Urinary bladder (tissue), 4 donors: Measurements from ENCODE around the gene GBP2. TPM values are rescaled to one million over a fixed set of nuclear protein-coding genes. Genes with fewer than 3 reads are reported as not detected.
A peak's percentile ranks its signal among the peaks of the same experiment; 100 is the strongest.
"Not testable (repeated sequence)": the region's sequence is repeated elsewhere in the genome, so short reads cannot be mapped to it uniquely, and the experiment has no call there.

ENCODE experiments used
- DNase-seq: peaks from one replicate; pipeline ENCODE4 v3.0.0-alpha.2; 2015; ENCODE audit errors: extremely low spot score
- H3K27ac ChIP-seq: one replicate; pipeline ENCODE4 v1.5.1; 2013; ENCODE audit warnings: low read depth, mild to moderate bottlenecking, moderate library complexity
- H3K36me3 ChIP-seq: one replicate; pipeline ENCODE4 v1.6.1; 2013; ENCODE audit warnings: mild to moderate bottlenecking, moderate library complexity; ENCODE audit not compliant: insufficient read depth
- H3K4me1 ChIP-seq: one replicate; pipeline ENCODE4 v1.6.1; 2013; ENCODE audit warnings: mild to moderate bottlenecking, moderate library complexity; ENCODE audit not compliant: insufficient read depth
- H3K4me3 ChIP-seq: one replicate; pipeline ENCODE4 v1.5.1; 2013; ENCODE audit warnings: low read depth, low read length
- WGBS: extraction: QIAGEN DNeasy Blood & Tissue Kit; methylation state at CpG from one replicate; pipeline ENCODE4 v1.1.7; 2013; 5-methylcytosine and 5-hydroxymethylcytosine counted together
- polyA plus RNA-seq: library from polyadenylated mRNA; stranded (reverse); fragments of 200-250 nt; gene quantifications from one replicate; pipeline ENCODE4 v1.2.3, GENCODE V29; 2013
- total RNA-seq: library from RNA; depleted of rRNA; stranded (reverse); fragments of >200 nt; gene quantifications from one replicate; pipeline ENCODE4 v1.2.3, GENCODE V29; 2014
- donor health status: healthy with polysubstance abuse.
- donor health status: healthy.

Gene GBP2
- total and polyA plus RNA-seq, 2 donors, result 49.8 to 153 TPM

DNA sequence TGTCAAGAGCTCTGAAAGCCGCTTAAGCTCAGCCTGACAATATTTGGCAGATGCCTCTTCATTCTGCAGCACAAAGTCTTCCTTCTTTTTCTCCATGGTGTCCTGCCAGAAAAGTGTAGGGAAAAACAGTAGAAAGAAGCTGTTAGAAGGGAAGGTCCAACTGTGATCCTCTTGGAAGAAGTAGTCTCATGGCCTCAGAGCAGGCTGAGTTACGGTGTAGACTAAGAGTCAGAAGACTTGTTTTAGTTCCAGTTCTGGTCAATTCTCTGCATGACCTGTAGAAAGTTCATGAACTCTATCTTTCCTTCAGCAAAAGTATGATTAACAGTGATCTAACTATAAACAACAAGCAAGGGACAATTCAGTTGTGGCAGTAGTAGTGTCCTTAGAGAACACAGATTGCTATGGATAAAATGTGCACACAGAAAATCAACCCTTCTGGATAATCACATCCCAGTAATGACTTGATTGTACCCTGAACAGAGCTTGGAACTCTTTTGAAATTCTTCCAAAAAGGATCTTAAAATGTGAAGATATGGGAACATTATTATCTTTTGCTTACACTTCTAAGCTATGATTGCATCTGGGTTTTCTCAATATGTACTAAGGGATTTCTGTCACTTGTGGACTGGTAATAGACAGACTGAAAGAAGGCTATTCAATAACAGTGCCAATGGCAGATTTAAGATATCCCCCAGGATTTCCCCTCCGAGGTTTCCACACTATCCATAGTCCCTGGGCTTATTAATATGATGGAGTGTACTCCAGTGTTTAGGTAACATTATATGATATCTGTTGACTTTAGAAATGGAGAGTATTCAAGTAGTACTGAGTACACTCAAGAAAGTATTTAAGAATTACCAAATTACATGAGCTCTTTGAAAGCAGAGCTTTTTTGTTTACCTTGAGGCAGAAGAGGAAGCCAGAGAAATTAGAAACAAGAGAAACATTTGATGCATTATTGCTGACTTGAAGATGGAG is 22.1 kb upstream of the GBP2 start:
- DNase-seq, result no peak
- H3K4me3 ChIP-seq, result no peak overlapping the region
- WGBS, result 34% methylated on average over 3 of the region's 3 CpGs
- no peak overlapping the region for H3K27ac ChIP-seq
- H3K4me1 ChIP-seq, result no peaks in the 10 kb centered on the region
- no peaks in the 10 kb centered on the region for H3K36me3 ChIP-seq

DNA sequence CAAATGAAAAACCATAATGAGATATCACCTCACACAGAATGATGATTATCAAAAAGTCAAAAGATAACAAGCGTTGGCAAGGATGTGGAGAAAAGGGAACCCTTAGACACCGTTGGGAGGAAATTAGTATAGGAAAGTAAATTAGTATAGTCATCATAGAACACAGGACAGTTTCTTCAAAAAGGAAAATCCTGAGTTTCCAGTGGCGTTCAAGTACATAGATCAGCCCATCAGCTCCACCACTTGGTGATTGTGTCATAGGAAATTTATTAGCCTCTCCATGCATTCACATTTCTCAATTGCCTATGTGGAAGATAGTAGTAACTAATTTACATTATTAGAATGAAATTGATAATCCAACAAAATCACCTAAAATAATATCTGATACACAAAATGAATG is 20.8 kb upstream of the GBP2 start:
- Histone ChIP-seq H3K36me3 (no peaks in the 10 kb centered on the region), H3K4me3 (no peak overlapping the region), H3K4me1 (no peaks in the 10 kb centered on the region), H3K27ac (no peak overlapping the region)
- DNase-seq, result no peak
- 87% methylated on average over 3 of the region's 3 CpGs for WGBS

DNA sequence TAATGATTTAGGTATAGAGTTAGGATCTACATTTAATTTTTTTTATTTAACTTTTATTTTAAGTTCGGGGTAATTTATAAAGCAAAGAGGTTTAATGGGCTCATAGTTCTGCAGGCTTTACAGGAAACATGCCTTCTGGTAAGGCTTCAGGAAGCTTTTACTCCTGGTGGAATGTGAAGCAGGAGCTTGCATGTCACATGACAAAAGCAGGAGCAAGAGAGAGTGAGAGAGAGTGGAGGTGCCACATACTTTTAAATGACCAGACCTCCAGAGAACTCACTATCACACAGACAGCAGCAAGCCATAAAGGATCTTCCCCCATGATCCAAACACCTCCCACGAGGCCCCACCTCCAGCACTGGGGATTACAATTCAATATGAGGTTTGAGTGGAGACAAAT is 17.6 kb upstream of the GBP2 start:
- H3K36me3 ChIP-seq, result no peaks in the 10 kb centered on the region
- WGBS, result 86% methylated on average over 2 of the region's 2 CpGs
- no peak for DNase-seq
- H3K4me3 ChIP-seq, result no peak overlapping the region
- H3K27ac ChIP-seq, result no peak overlapping the region
- no peaks in the 10 kb centered on the region for H3K4me1 ChIP-seq

DNA sequence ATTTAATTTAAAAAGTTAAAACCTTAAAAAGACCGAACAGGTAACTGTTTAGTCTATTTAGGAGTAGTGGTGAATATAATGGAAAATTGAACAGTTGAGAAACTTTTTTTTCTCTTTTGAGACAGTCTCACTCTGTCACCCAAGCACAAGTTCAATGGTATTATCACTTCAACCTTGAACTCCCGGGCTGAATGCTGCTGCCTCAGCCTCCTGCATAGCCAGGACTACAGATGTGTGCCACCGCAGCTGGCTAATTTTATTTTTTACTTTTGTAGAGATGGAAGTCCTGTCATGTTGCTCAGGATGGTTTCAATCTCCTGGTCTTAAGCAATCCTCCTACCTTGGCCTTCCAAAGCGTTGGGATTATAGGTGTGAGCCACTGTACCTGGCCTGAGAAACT is 16.2 kb upstream of the GBP2 start:
- 92% methylated on average over 4 of the region's 4 CpGs for WGBS
- Histone ChIP-seq H3K4me1 (no peaks in the 10 kb centered on the region), H3K27ac (no peak overlapping the region), H3K36me3 (no peaks in the 10 kb centered on the region), H3K4me3 (no peak overlapping the region)
- no peak for DNase-seq

DNA sequence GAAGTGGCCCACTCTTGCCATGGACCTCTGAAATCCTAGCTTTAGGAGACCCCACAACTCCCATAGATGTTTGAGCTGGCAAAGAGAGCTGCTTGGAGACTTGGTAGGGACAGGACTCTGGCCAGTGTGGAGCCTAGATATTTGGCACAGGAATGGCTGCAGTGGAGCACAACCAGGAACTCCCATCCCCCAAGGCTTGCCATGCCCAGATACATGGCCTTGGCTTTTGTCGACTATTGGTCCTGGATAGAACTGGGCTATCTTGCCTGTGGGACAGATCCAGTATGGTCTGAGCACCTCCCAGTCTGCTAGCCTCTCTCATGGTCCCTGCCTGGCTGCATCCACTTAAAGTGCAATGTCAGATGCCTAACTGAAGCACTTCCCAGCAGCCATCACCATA is 7.8 kb upstream of the GBP2 start:
- H3K36me3 ChIP-seq, result no peaks in the 10 kb centered on the region
- H3K27ac ChIP-seq, result no peak overlapping the region
- 97% methylated on average over 1 of the region's 1 CpG for WGBS
- H3K4me3 ChIP-seq, result no peak overlapping the region
- no peak for DNase-seq
- no peaks in the 10 kb centered on the region for H3K4me1 ChIP-seq

DNA sequence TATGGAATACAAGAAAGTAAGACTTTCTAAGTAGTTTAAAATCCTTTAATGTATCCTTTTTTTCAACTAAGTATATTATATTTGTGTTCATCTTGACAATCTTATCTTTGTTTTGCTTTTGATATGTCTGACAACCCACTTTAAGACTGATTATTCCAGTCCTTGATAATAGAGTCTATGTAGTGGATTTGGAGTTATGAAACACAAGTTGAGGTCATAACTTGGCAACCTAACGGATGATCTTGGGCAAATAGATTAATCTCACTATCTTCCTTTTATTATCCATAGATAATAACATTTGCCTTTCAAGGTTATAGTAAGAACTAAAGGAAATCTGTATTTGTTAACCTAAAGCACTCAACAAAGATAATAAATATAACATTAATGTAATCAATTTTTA is 4.8 kb upstream of the GBP2 start:
- DNase-seq, result no peak

DNA sequence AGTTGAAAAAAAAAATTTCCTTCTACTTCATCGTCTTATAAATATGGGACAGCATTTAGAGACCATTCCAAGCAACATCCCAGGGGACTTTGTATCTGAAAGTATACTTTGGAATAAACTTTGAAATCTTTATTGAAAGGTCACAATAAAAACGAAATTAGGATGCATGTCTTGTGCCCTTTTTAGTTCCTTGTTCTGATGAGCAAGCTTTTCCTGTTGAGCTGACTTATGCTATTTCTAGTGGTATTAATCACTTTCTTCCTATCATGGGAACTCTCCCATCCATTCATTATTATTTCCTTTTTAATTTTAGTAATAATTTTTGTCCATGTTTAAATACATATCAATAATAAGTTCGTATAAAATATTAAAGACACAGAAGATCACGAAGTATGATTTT is 4.0 kb upstream of the GBP2 start:
- DNase-seq, result no peak
- Histone ChIP-seq H3K4me3 (no peak overlapping the region), H3K36me3 (no peaks in the 10 kb centered on the region), H3K4me1 (no peaks in the 10 kb centered on the region), H3K27ac (no peak overlapping the region)
- WGBS, result 51% methylated on average over 4 of the region's 4 CpGs

More for the DNA sequence above, 4.8 kb upstream of the GBP2 start:
- Histone ChIP-seq H3K36me3 (no peaks in the 10 kb centered on the region), H3K4me1 (no peaks in the 10 kb centered on the region), H3K27ac (no peak overlapping the region), H3K4me3 (no peak overlapping the region)
- 27% methylated on average over 1 of the region's 1 CpG for WGBS

DNA sequence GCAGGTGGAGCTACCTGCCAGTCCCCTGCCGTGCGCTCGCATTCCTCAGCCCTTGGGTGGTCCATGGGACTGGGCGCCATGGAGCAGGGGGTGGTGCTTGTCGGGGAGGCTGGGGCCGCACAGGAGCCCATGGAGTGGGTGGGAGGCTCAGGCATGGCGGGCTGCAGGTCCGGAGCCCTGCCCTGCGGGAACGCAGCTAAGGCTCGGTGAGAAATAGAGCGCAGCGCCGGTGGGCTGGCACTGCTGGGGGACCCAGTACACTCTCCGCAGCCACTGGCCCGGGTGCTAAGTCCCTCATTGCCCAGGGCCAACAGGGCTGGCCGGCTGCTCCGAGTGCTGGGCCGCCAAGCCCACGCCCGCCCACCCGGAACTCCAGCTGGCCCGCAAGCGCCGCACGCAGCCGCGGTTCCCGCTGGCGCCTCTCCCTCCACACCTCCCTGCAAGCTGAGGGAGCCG is 2.1 kb upstream of the GBP2 start:
- DNase-seq, H3K27ac ChIP-seq: not testable (repeated sequence)
- WGBS, result 98% methylated on average over 31 of the region's 31 CpGs

DNA sequence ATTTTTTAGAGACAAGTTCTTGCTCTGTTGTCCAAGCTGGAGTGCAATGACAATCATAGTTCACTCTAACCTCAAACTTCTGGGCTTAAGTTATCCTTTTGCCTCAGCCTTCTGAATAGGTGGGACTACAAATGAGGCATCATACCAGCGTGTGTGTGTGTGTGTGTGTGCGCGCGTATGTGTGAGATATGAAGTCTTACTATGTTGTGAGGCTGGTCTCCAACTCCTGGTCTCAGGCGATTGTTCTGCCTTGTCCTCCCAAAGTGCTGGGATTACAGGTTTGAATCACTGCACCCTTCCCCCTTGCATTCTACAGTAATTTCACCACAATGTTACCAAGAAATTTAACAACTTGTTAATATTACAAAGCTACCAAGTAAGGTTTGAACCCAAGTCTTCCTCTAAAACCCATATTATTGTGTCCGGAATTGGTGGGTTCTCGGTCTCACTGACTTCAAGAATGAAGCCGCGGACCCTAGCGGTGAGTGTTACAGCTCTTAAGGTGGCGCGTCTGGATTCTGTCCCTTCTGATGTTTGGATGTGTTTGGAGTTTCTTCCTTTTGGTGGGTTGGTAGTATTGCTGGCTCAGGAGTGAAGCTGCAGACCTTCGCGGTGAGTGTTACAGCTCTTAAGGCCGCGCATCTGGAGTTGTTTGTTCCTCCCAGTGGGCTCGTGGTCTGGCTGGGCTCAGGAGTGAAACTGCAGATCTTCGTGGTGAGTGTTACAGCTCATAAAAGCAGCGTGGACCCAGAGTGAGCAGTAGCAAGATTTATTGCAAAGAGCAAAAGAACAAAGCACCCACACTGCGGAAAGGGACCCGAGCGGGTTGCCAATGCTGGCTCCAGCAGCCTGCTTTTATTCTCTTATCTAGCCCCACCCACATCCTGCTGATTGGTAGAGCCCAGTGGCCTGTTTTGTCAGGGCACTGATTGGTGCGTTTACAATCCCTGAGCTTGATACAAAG is 970 bp upstream of the GBP2 start:
- H3K27ac ChIP-seq, result peak overlapping the region; percentile 65
- peak overlapping the region; percentile 79 for H3K4me3 ChIP-seq
- H3K4me1 ChIP-seq, DNase-seq, H3K36me3 ChIP-seq: not testable (repeated sequence)
- 73% methylated on average over 23 of the region's 23 CpGs for WGBS

More for the DNA sequence above, 2.1 kb upstream of the GBP2 start:
- H3K4me1 ChIP-seq, H3K36me3 ChIP-seq, H3K4me3 ChIP-seq: not testable (repeated sequence)

DNA sequence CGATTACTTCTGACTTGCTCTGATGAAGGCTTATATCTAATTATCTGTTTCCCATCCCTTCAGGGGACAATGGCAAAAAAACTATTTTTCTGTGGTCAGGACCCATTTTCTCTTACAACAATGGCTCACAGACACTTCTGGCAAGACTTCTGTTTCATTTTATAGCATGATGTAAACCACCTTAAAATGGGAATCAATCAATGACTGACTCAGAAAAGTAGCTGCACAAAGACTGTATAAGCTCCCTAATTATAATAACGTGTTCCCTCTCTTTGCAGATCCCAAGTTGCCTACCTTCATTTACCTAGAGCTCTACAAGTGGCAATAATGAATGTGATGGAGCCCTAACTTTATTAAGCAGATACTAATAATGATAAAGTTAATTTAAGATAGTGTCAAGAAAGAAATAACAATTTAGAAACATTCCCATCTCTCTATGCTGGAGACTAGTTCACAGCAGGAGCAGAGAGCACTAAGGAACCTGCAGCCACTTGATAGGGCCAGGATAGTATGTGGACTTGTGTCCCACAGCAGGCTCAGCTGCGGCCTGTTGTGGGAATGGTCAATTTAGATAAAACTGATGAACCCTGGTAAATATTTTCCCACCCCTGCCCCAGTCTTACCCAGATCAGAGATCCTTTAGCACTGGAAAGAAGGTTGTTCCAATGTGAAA is 538 bp downstream of the GBP2 start:
- WGBS, result 14% methylated on average over 3 of the region's 3 CpGs
- H3K4me1 ChIP-seq, result no peaks in the 10 kb centered on the region
- DNase-seq, result no peak

DNA sequence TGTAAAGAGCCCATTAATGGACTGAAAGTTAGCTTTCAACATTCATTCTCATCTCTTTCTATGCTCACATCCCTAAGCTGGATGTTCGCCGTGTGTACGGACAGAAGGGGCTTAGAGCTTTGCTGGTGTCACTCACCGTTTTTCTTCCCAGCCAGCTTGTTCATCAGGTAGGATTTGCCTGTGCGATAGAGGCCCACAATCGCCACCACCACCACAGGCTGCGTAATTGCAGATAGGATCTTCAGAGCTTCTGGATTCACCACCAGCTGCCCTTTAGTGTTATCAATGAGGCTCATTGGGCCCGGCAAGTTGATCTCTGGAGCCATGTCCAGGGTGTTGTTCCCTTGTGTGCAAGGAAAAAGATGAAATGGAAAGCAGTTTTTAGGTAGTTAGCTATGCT is 4.3 kb downstream of the GBP2 start:
- Histone ChIP-seq H3K4me1 (no peaks in the 10 kb centered on the region), H3K36me3 (peaks cover 13% of the 10 kb centered on the region), H3K4me3 (no peak overlapping the region), H3K27ac (no peak overlapping the region)
- DNase-seq, result no peak
- 94% methylated on average over 8 of the region's 8 CpGs for WGBS

More for the DNA sequence above, 538 bp downstream of the GBP2 start:
- peak overlapping the region; percentile 74 for H3K27ac ChIP-seq
- H3K4me3 ChIP-seq, result peak overlapping the region; percentile 79
- peaks cover 1% of the 10 kb centered on the region for H3K36me3 ChIP-seq

DNA sequence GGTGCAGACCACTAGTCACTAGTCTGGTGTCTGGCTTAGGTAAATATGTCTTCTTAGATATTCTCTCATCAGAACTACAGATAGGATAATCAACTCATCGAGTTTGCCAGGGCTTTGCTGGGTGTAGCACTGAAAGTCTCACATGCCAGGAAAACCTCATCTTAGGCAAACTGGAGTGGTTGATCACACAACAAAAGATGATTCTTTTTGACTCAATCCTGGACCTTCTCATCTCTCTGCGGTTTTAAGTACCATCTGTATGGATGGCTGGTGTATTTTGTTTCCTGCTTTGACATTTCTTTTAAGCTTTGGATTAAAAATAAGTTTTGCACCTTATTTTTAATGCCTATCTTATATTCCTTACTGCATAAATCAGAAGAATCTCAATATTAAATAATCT is 11.3 kb downstream of the GBP2 start:
- no peak overlapping the region for H3K4me3 ChIP-seq
- peaks cover 2% of the 10 kb centered on the region for H3K4me1 ChIP-seq
- 79% methylated on average over 2 of the region's 2 CpGs for WGBS
- H3K36me3 ChIP-seq, result peaks cover 19% of the 10 kb centered on the region
- H3K27ac ChIP-seq, result no peak overlapping the region
- no peak for DNase-seq
